Measurements from ENCODE around the gene PSPH. TPM values are rescaled to one million over a fixed set of nuclear protein-coding genes. Genes with fewer than 3 reads are reported as not detected.
"Not testable (repeated sequence)": the region's sequence is repeated elsewhere in the genome, so short reads cannot be mapped to it uniquely, and the experiment has no call there.

PSPH gene
- total RNA-seq (2022) (37.5 and 39.9 TPM in 2 replicates), Bru-seq, nascent RNA (percentile 67 among the genes with signal in this experiment), BruChase-seq, experiment 1, labeled RNA remaining after a 6-hour chase (percentile 85 among the genes with signal in this experiment), BruChase-seq, experiment 2, labeled RNA remaining after a 2-hour chase (percentile 89 among the genes with signal in this experiment)
- long read RNA-seq, transcript PSPH-202 (8 exons, 2,178 nt) = major isoform, 9 of 52 reads
- long read RNA-seq, partial matches to known transcripts = 32 of 52 reads
- long read RNA-seq, other reads (novel, unspliced or antisense) = 11 of 52 reads

DNA sequence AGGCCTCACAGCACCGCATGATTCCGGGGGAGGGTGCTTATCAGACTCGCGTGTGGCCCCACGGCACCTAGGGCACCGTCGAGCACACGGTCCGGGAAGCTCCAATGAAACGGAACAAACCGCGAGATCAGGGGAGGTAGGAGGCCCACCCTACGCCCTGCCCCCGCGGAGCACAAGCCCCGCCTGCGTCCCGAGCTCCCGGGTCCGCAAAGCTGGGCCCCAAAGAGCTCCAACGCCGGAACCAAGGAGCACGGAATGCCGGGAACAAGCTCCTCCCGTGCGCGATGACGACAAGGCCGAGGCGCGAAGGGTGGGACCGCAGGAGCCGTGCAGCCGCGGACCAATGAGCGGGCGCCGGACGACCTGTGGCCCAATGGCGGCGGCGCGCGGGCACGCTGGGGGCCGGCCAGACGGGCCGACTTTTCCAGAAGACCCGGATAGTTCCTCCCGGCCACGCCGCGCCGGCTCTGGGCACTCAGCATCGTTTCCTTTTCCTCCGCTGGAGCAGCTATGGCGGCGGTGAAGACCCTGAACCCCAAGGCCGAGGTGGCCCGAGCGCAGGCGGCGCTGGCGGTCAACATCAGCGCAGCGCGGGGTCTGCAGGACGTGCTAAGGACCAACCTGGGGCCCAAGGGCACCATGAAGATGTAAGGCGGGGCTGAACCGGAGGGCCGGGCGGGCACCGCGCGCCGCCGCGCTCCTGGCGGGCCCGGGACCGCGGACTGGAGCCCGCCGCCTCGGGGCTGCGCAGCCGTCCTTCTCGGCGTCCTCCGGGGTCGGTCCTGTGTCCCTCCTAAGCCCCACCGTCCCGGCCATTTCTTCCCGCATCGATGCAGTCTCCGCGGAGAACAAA lies at the start of gene PSPH, which contains the start of gene CCT6A:
Gene PSPH (minus strand): TSS at position 106 of the 853 bp plus-strand sequence. CDS start 30,232 bp downstream, outside the sequence.
Gene CCT6A (plus strand): TSS at position 427 of the 853 bp plus-strand sequence. CDS start 84 bp downstream, at position 511.
- H3K27me3 Mint-ChIP-seq (ENCODE audit: unreplicated experiment) = no peaks in the 10 kb centered on the region
- no peak for TF ChIP-seq CTCF (IDR thresholded peaks at IDR 0.05; ENCODE audit: unreplicated experiment)
- intact Hi-C loops (cut with micrococcal nuclease; ENCODE audit: unreplicated experiment) = loop anchor here (1.0 to 2.0 kb wide), 2 partner anchors 11 to 17 kb away; no protein-coding TSS in a partner anchor
- H3K27ac Mint-ChIP-seq (ENCODE audit: unreplicated experiment) = peak within 1 kb of the TSS; percentile 95
- H3K4me1 Mint-ChIP-seq (ENCODE audit: low read depth, unreplicated experiment) = peaks cover 55% of the 10 kb centered on the region
- CTCF ChIA-PET = interaction anchor here (0.8 to 1.3 kb wide), 12 partner anchors 10 to 410 kb away, joined by 3 to 12 read pairs (median 4); partner anchors contain the start of genes CHCHD2, PHKG1 and SUMF2
- DNase-seq = peak; percentile 99
- no peaks in the 10 kb centered on the region for H3K9me3 Mint-ChIP-seq (ENCODE audit: low read depth, unreplicated experiment)
- BruUV-seq (replicated peaks) = no TSS peak
- H3K36me3 Mint-ChIP-seq (ENCODE audit: insufficient read depth, unreplicated experiment) = peaks cover 92% of the 10 kb centered on the region
- peak within 1 kb of the TSS; percentile 94 for H3K4me3 Mint-ChIP-seq (ENCODE audit: low read depth, unreplicated experiment)

GRCh38 chr7:56099653-56100052 lies 48.4 kb upstream of the PSPH start:
- H3K36me3 Mint-ChIP-seq (ENCODE audit: insufficient read depth, unreplicated experiment) = peaks cover 81% of the 10 kb centered on the region

GRCh38 chr7:56098187-56099008 lies 47.2 kb upstream of the PSPH start:
- H3K27me3 Mint-ChIP-seq (ENCODE audit: unreplicated experiment); DNase-seq; H3K4me1 Mint-ChIP-seq (ENCODE audit: low read depth, unreplicated experiment); intact Hi-C loops (cut with micrococcal nuclease; ENCODE audit: unreplicated experiment); H3K4me3 Mint-ChIP-seq (ENCODE audit: low read depth, unreplicated experiment); BruUV-seq (replicated peaks); H3K9me3 Mint-ChIP-seq (ENCODE audit: low read depth, unreplicated experiment); H3K27ac Mint-ChIP-seq (ENCODE audit: unreplicated experiment): not testable (repeated sequence)
- CTCF ChIA-PET = interaction anchor here (0.9 kb wide), 1 partner anchor 10 kb away, joined by 4 read pairs; no protein-coding TSS in a partner anchor
- peaks cover 81% of the 10 kb centered on the region for H3K36me3 Mint-ChIP-seq (ENCODE audit: insufficient read depth, unreplicated experiment)

More at GRCh38 chr7:56099653-56100052, 48.4 kb upstream of the PSPH start:
- CTCF ChIA-PET = no interaction called here
- intact Hi-C loops (cut with micrococcal nuclease; ENCODE audit: unreplicated experiment) = loop anchor here (10.0 kb wide), 1 partner anchor 95 kb away; no protein-coding TSS in a partner anchor
- Mint-ChIP-seq H3K27me3 (ENCODE audit: unreplicated experiment) (no peaks in the 10 kb centered on the region), H3K9me3 (ENCODE audit: low read depth, unreplicated experiment) (no peaks in the 10 kb centered on the region), H3K27ac (ENCODE audit: unreplicated experiment) (peak overlapping the region; percentile 77), H3K4me3 (ENCODE audit: low read depth, unreplicated experiment) (no peak overlapping the region), H3K4me1 (ENCODE audit: low read depth, unreplicated experiment) (no peaks in the 10 kb centered on the region)
- BruUV-seq (replicated peaks) = no TSS peak
- DNase-seq = no peak
- no peak for TF ChIP-seq CTCF (IDR thresholded peaks at IDR 0.05; ENCODE audit: unreplicated experiment)

- Mint-ChIP-seq H3K4me3 (ENCODE audit: low read depth, unreplicated experiment) (no peak overlapping the region), H3K4me1 (ENCODE audit: low read depth, unreplicated experiment) (no peaks in the 10 kb centered on the region), H3K9me3 (ENCODE audit: low read depth, unreplicated experiment) (no peaks in the 10 kb centered on the region), H3K27me3 (ENCODE audit: unreplicated experiment) (no peaks in the 10 kb centered on the region), H3K27ac (ENCODE audit: unreplicated experiment) (no peak overlapping the region), H3K36me3 (ENCODE audit: insufficient read depth, unreplicated experiment) (peaks cover 81% of the 10 kb centered on the region)
- CTCF ChIA-PET = interaction anchor here (0.9 kb wide), 1 partner anchor 10 kb away, joined by 4 read pairs; no protein-coding TSS in a partner anchor
- DNase-seq = no peak
- no peak for TF ChIP-seq CTCF (IDR thresholded peaks at IDR 0.05; ENCODE audit: unreplicated experiment)
- BruUV-seq (replicated peaks) = no TSS peak
- intact Hi-C loops (cut with micrococcal nuclease; ENCODE audit: unreplicated experiment) = no loop called here
These were observed 46.5 kb upstream of the PSPH start for GRCh38 chr7:56097700-56098099.

All from Calu3 (cell line).